AG10803 (cell line): ENCODE data around the gene ZNF407.
A peak's percentile ranks its signal among the peaks of the same experiment; 100 is the strongest.

Experiments used
- DNase-seq: peaks from one replicate; pipeline ENCODE4 v3.0.0; 2010; ENCODE audit warnings: low read depth
- H3K4me3 ChIP-seq: 2 replicates; pipeline ENCODE4 v1.5.1; 2011; ENCODE audit warnings: mild to moderate bottlenecking, low read length, control low read depth
- CTCF ChIP-seq: conservative IDR thresholded peaks from 2 replicates; pipeline ENCODE4 v1.5.1; 2011; ENCODE audit warnings: mild to moderate bottlenecking, low read length, control low read depth, inconsistent platforms

The ZNF407 gene

GRCh38 chr18:74715306-74715705 lies 117.6 kb downstream of the ZNF407 start:
- no peak for DNase-seq
- no peak overlapping the region for H3K4me3 ChIP-seq
- no peak for TF ChIP-seq CTCF

GRCh38 chr18:74715865-74716712 lies 118.4 kb downstream of the ZNF407 start:
- H3K4me3 ChIP-seq: no peak overlapping the region
- DNase-seq: no peak
- no peak for TF ChIP-seq CTCF

GRCh38 chr18:74718312-74718711 lies 120.6 kb downstream of the ZNF407 start:
- no peak for TF ChIP-seq CTCF
- DNase-seq: no peak
- H3K4me3 ChIP-seq: no peak overlapping the region

- no peak for TF ChIP-seq CTCF
- no peak overlapping the region for H3K4me3 ChIP-seq
- peak; percentile 74 for DNase-seq
Measured at GRCh38 chr18:74722237-74722636, 124.6 kb downstream of the ZNF407 start.

- H3K4me3 ChIP-seq: no peak overlapping the region
- DNase-seq: peak; percentile 82
- TF ChIP-seq CTCF: no peak
Measured at GRCh38 chr18:74724186-74724585, 126.5 kb downstream of the ZNF407 start.

- no peak overlapping the region for H3K4me3 ChIP-seq
- DNase-seq: no peak
- no peak for TF ChIP-seq CTCF
Measured at GRCh38 chr18:74725690-74726089, 128.0 kb downstream of the ZNF407 start.

GRCh38 chr18:74728586-74728985 lies 130.9 kb downstream of the ZNF407 start:
- TF ChIP-seq CTCF: no peak
- no peak overlapping the region for H3K4me3 ChIP-seq
- no peak for DNase-seq
